Muscle layer of duodenum (tissue), 2 donors: ENCODE data around the gene PSMC3IP.
"Not testable (repeated sequence)": the region's sequence is repeated elsewhere in the genome, so short reads cannot be mapped to it uniquely, and the experiment has no call there.

ENCODE experiments used
- H3K27ac ChIP-seq: one replicate; pipeline ENCODE4 v1.7.0; 2013; ENCODE audit warnings: mild to moderate bottlenecking, low read length
- H3K27me3 ChIP-seq: one replicate; pipeline ENCODE4 v1.7.0; 2013; ENCODE audit warnings: low read depth, mild to moderate bottlenecking, control low read depth, low read length
- H3K36me3 ChIP-seq, 2 donors: one replicate each; pipeline ENCODE4 v1.7.0; 2013; ENCODE audit warnings: low read length in 2 of 2, control low read depth in 1 of 2, mild to moderate bottlenecking in 1 of 2; ENCODE audit not compliant: insufficient read depth in 2 of 2, control insufficient read depth in 1 of 2
- H3K4me1 ChIP-seq, 2 donors: one replicate each; pipeline ENCODE4 v1.7.0; 2013; ENCODE audit warnings: low read length in 2 of 2, mild to moderate bottlenecking in 2 of 2, control low read depth in 1 of 2, moderate library complexity in 1 of 2; ENCODE audit not compliant: insufficient read depth in 2 of 2, control insufficient read depth in 1 of 2
- H3K4me3 ChIP-seq, 2 donors: one replicate each; pipeline ENCODE4 v1.7.0; 2013; ENCODE audit warnings: low read length in 2 of 2, low read depth in 1 of 2, mild to moderate bottlenecking in 1 of 2
- H3K9me3 ChIP-seq, 2 donors: one replicate each; pipeline ENCODE4 v1.7.0; 2013; ENCODE audit warnings: low read length in 2 of 2, control low read depth in 1 of 2, mild to moderate bottlenecking in 1 of 2; ENCODE audit not compliant: control insufficient read depth in 1 of 2
- donor health status: healthy.

The PSMC3IP gene

DNA sequence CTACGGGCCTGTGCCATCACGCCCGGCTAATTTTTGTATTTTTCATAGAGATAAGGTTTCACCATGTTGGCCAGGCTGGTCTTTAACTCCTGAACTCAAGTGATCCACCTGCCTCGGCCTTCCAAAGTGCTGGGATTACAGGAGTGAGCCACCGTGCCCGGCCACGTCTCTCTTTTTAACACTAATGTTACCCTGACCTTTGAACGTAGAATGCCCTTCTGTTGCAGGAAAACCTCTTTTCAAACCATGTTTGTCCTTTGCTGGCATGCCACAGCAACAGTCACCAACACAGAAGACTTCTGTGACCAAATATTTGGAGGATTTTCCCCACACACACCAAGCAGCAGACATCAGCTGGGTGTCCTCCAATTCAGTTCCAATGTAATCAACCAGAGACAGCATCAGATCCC is 32.6 kb downstream of the PSMC3IP start:
- Histone ChIP-seq H3K27me3 (no peaks in the 10 kb centered on the region), H3K4me3 (no peak overlapping the region), H3K27ac (no peak overlapping the region), H3K36me3 (peaks cover 5 to 29% of the 10 kb centered on the region in 2 donors), H3K4me1 (peaks cover 0 to 6% of the 10 kb centered on the region in 2 donors), H3K9me3 (no peaks in the 10 kb centered on the region)

DNA sequence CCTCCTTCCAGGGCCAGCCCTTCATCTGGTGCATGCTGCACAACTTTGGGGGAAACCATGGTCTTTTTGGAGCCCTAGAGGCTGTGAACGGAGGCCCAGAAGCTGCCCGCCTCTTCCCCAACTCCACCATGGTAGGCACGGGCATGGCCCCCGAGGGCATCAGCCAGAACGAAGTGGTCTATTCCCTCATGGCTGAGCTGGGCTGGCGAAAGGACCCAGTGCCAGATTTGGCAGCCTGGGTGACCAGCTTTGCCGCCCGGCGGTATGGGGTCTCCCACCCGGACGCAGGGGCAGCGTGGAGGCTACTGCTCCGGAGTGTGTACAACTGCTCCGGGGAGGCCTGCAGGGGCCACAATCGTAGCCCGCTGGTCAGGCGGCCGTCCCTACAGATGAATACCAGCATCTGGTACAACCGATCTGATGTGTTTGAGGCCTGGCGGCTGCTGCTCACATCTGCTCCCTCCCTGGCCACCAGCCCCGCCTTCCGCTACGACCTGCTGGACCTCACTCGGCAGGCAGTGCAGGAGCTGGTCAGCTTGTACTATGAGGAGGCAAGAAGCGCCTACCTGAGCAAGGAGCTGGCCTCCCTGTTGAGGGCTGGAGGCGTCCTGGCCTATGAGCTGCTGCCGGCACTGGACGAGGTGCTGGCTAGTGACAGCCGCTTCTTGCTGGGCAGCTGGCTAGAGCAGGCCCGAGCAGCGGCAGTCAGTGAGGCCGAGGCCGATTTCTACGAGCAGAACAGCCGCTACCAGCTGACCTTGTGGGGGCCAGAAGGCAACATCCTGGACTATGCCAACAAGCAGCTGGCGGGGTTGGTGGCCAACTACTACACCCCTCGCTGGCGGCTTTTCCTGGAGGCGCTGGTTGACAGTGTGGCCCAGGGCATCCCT is 34.1 kb downstream of the PSMC3IP start:
- no peaks in the 10 kb centered on the region for H3K27me3 ChIP-seq
- no peak overlapping the region for H3K4me3 ChIP-seq

GRCh38 chr17:42541041-42541833 is 36.3 kb downstream of the PSMC3IP start:
- Histone ChIP-seq H3K9me3 (no peaks in the 10 kb centered on the region), H3K4me3 (no peak overlapping the region), H3K4me1 (peaks cover 6 to 12% of the 10 kb centered on the region in 2 donors), H3K36me3 (peaks cover 14 to 45% of the 10 kb centered on the region in 2 donors), H3K27ac (no peak overlapping the region), H3K27me3 (no peaks in the 10 kb centered on the region)

More for the DNA sequence above, 34.1 kb downstream of the PSMC3IP start:
- Histone ChIP-seq H3K4me1 (peaks cover 0 to 2% of the 10 kb centered on the region in 2 donors), H3K9me3 (no peaks in the 10 kb centered on the region), H3K27ac (no peak overlapping the region), H3K36me3 (peaks cover 14 to 39% of the 10 kb centered on the region in 2 donors)

GRCh38 chr17:42540558-42540957 is 37.0 kb downstream of the PSMC3IP start:
- H3K9me3 ChIP-seq, H3K4me3 ChIP-seq, H3K27ac ChIP-seq, H3K27me3 ChIP-seq: not testable (repeated sequence)
- H3K4me1 ChIP-seq, result peaks cover 7 to 13% of the 10 kb centered on the region in 2 donors
- peaks cover 14 to 45% of the 10 kb centered on the region in 2 donors for H3K36me3 ChIP-seq

GRCh38 chr17:42538482-42538881 is 39.0 kb downstream of the PSMC3IP start:
- H3K4me1 ChIP-seq, result peaks cover 12 to 20% of the 10 kb centered on the region in 2 donors
- H3K9me3 ChIP-seq, result no peaks in the 10 kb centered on the region
- H3K4me3 ChIP-seq, result no peak overlapping the region
- peaks cover 10 to 37% of the 10 kb centered on the region in 2 donors for H3K36me3 ChIP-seq
- no peaks in the 10 kb centered on the region for H3K27me3 ChIP-seq
- H3K27ac ChIP-seq, result no peak overlapping the region

GRCh38 chr17:42537826-42538451 is 39.6 kb downstream of the PSMC3IP start:
- Histone ChIP-seq H3K4me1 (peaks cover 12 to 20% of the 10 kb centered on the region in 2 donors), H3K27me3 (no peaks in the 10 kb centered on the region), H3K9me3 (no peaks in the 10 kb centered on the region), H3K27ac (no peak overlapping the region), H3K36me3 (peaks cover 8 to 31% of the 10 kb centered on the region in 2 donors), H3K4me3 (no peak overlapping the region)

GRCh38 chr17:42537156-42537805 is 40.2 kb downstream of the PSMC3IP start:
- Histone ChIP-seq H3K9me3 (no peaks in the 10 kb centered on the region), H3K27me3 (no peaks in the 10 kb centered on the region), H3K36me3 (peaks cover 8 to 26% of the 10 kb centered on the region in 2 donors), H3K4me3 (peak overlapping the region; percentile 80 to 82), H3K27ac (peak overlapping the region; percentile 51), H3K4me1 (peaks cover 12 to 20% of the 10 kb centered on the region in 2 donors)

- Histone ChIP-seq H3K27me3 (no peaks in the 10 kb centered on the region), H3K36me3 (peaks cover 8 to 24% of the 10 kb centered on the region in 2 donors), H3K27ac (peak overlapping the region; percentile 51), H3K4me1 (peaks cover 12 to 23% of the 10 kb centered on the region in 2 donors), H3K9me3 (no peaks in the 10 kb centered on the region), H3K4me3 (peak overlapping the region; percentile 80 to 82)
These were observed 41.0 kb downstream of the PSMC3IP start for GRCh38 chr17:42536372-42537155.

DNA sequence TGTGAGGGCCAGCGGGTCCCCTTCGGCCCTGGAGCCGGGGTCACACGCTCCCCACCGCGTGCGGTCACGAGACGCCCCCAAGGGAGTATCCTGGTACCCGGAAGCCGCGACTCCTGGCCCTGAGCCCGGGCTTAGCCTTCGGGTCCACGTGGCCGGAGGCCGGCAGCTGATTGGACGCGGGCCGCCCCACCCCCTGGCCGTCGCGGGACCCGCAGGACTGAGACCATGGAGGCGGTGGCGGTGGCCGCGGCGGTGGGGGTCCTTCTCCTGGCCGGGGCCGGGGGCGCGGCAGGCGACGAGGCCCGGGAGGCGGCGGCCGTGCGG is 41.5 kb downstream of the PSMC3IP start, which contains the start of gene NAGLU:
Gene NAGLU, plus strand, starts transcription at position 194 of the 324 bp plus-strand sequence. Its CDS starts 32 bp downstream, at position 226.
- Histone ChIP-seq H3K4me1 (peaks cover 12 to 28% of the 10 kb centered on the region in 2 donors), H3K36me3 (peaks cover 8 to 18% of the 10 kb centered on the region in 2 donors), H3K9me3 (no peaks in the 10 kb centered on the region), H3K27ac (peak within 1 kb of the TSS; percentile 93), H3K27me3 (no peaks in the 10 kb centered on the region), H3K4me3 (peak within 1 kb of the TSS; percentile 80 to 82)
